NK-92 treated with Interleukin-12 subunit alpha and Interleukin-12 subunit beta, amount 100 ng/mL, for 24 hours (cell line): Measurements from ENCODE around the gene WDR27.
"Not testable (repeated sequence)": the region's sequence is repeated elsewhere in the genome, so short reads cannot be mapped to it uniquely, and the experiment has no call there.

Experiments
- DNase-seq: peaks from one replicate; lab custom pipeline; 2025; lab: John Stamatoyannopoulos, UW

WDR27 gene

GRCh38 chr6:169479783-169480495 is 221.9 kb downstream of the WDR27 start:
- no peak for DNase-seq

GRCh38 chr6:169474362-169474761 is 227.5 kb downstream of the WDR27 start:
- DNase-seq: no peak

- DNase-seq: no peak
Measured at GRCh38 chr6:169473663-169474062, 228.2 kb downstream of the WDR27 start.

GRCh38 chr6:169472786-169473416 is 228.9 kb downstream of the WDR27 start:
- DNase-seq: no peak

- DNase-seq: no peak
Measured at GRCh38 chr6:169470790-169471189, 231.0 kb downstream of the WDR27 start.

GRCh38 chr6:169469028-169469427 is 232.8 kb downstream of the WDR27 start:
- no peak for DNase-seq

- not testable (repeated sequence) for DNase-seq
Measured at GRCh38 chr6:169467755-169468154, 234.1 kb downstream of the WDR27 start.

GRCh38 chr6:169466256-169466655 is 235.6 kb downstream of the WDR27 start:
- DNase-seq: not testable (repeated sequence)

- no peak for DNase-seq
Measured at GRCh38 chr6:169457762-169458161, 244.1 kb downstream of the WDR27 start.

GRCh38 chr6:169456840-169457239 is 245.0 kb downstream of the WDR27 start:
- no peak for DNase-seq

- no peak for DNase-seq
Measured at GRCh38 chr6:169455470-169455869, 246.4 kb downstream of the WDR27 start.

- DNase-seq: no peak
Measured at GRCh38 chr6:169454872-169455204, 247.0 kb downstream of the WDR27 start.

- DNase-seq: no peak
Measured at GRCh38 chr6:169454204-169454871, 247.5 kb downstream of the WDR27 start.

GRCh38 chr6:169452869-169453620 is 248.8 kb downstream of the WDR27 start:
- no peak for DNase-seq

GRCh38 chr6:169452117-169452868 is 249.5 kb downstream of the WDR27 start:
- no peak for DNase-seq

GRCh38 chr6:169451065-169451838 is 250.6 kb downstream of the WDR27 start:
- DNase-seq: no peak

- no peak for DNase-seq
Measured at GRCh38 chr6:169450097-169450496, 251.7 kb downstream of the WDR27 start.

GRCh38 chr6:169449221-169449620 is 252.6 kb downstream of the WDR27 start:
- no peak for DNase-seq

- DNase-seq: no peak
Measured at GRCh38 chr6:169445661-169446581, 255.9 kb downstream of the WDR27 start.

GRCh38 chr6:169445227-169445626 is 256.6 kb downstream of the WDR27 start:
- no peak for DNase-seq
